ENCODE measurements around the gene CFAP119. TPM values are rescaled to one million over a fixed set of nuclear protein-coding genes. Genes with fewer than 3 reads are reported as not detected.

Gene CFAP119
- total and polyA plus RNA-seq, 10 of the 15 experiments (the other 5 are each of a cell fraction or from before 2014, with no cell fraction given) = 2.2 to 9.4 (median 4.3) TPM

- Histone ChIP-seq H3K9me3 (replicated peaks; ENCODE audit: control insufficient read depth, insufficient read depth, low read length) (no peaks in the 10 kb centered on the region), H3K9ac (ENCODE audit: control insufficient read depth, insufficient read depth, low read length) (no peak overlapping the region), H3K79me2 (ENCODE audit: control insufficient read depth, insufficient read depth, low read length) (no peaks in the 10 kb centered on the region; the same call in 1 of the 2 replicates), H4K20me1 (ENCODE audit: control insufficient read depth, insufficient read depth) (no peaks in the 10 kb centered on the region), H2AFZ (ENCODE audit: control insufficient read depth, low read depth, low read length) (no peak overlapping the region), H3K4me3 (no peak overlapping the region), H3K4me1 (ENCODE audit: control insufficient read depth, insufficient read depth, low read length) (no peaks in the 10 kb centered on the region), H3K36me3 (ENCODE audit: control insufficient read depth in 2 of 2, insufficient read depth in 2 of 2, low read length in 1 of 2) (peaks cover 52 to 54% of the 10 kb centered on the region in 2 experiments), H3K4me2 (ENCODE audit: control insufficient read depth, insufficient read depth) (no peak overlapping the region), H3K27me3 (replicated peaks in 1 of 2; ENCODE audit: control insufficient read depth in 2 of 2, insufficient read depth in 2 of 2, low read length in 1 of 2) (no peaks in the 10 kb centered on the region), H3K27ac (ENCODE audit: control insufficient read depth, insufficient read depth) (no peak overlapping the region)
- DNase-seq (ENCODE audit: low read depth, low spot score) (no peak), FAIRE-seq (no peak), ATAC-seq (no peak)
- WGBS (ENCODE audit: insufficient coverage, insufficient replicate concordance, low lambda C conversion rate, missing lambda C conversion rate) = 93% methylated on average over 8 of the region's 8 CpGs
- intact Hi-C loops (cut with micrococcal nuclease; ENCODE audit: unreplicated experiment) = no loop called here
- POLR2A ChIA-PET = no interaction called here
- CTCF ChIA-PET = interaction anchor here (1.2 to 1.3 kb wide), 2 partner anchors 10 to 26 kb away, joined by 3 to 6 read pairs; partner anchors contain the start of gene PHKG2
- SMC1A ChIA-PET (ENCODE audit: uncharacterized antibody, unreplicated experiment) = no interaction called here
- TF ChIP-seq RAD51 (IDR thresholded peaks at IDR 0.05) (no peak), ZNF384 (IDR thresholded peaks at IDR 0.05; ENCODE audit: borderline replicate concordance, low read depth, low read length) (no peak), NR2C1 (IDR thresholded peaks at IDR 0.05) (no peak), MYB (IDR thresholded peaks at IDR 0.05; ENCODE audit: borderline replicate concordance, low read depth, low read length) (no peak)
- TF ChIP-seq, protein P1, sequence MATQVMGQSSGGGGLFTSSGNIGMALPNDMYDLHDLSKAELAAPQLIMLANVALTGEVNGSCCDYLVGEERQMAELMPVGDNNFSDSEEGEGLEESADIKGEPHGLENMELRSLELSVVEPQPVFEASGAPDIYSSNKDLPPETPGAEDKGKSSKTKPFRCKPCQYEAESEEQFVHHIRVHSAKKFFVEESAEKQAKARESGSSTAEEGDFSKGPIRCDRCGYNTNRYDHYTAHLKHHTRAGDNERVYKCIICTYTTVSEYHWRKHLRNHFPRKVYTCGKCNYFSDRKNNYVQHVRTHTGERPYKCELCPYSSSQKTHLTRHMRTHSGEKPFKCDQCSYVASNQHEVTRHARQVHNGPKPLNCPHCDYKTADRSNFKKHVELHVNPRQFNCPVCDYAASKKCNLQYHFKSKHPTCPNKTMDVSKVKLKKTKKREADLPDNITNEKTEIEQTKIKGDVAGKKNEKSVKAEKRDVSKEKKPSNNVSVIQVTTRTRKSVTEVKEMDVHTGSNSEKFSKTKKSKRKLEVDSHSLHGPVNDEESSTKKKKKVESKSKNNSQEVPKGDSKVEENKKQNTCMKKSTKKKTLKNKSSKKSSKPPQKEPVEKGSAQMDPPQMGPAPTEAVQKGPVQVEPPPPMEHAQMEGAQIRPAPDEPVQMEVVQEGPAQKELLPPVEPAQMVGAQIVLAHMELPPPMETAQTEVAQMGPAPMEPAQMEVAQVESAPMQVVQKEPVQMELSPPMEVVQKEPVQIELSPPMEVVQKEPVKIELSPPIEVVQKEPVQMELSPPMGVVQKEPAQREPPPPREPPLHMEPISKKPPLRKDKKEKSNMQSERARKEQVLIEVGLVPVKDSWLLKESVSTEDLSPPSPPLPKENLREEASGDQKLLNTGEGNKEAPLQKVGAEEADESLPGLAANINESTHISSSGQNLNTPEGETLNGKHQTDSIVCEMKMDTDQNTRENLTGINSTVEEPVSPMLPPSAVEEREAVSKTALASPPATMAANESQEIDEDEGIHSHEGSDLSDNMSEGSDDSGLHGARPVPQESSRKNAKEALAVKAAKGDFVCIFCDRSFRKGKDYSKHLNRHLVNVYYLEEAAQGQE (IDR thresholded peaks at IDR 0.05; ENCODE audit: low read depth, low read length) = no peak
- BruUV-seq (replicated peaks) = no TSS peak
- RAD21 ChIA-PET (ENCODE audit: unreplicated experiment) = no interaction called here
- in situ Hi-C loops (cut with MboI) = no loop called here
Measured at GRCh38 chr16:30721167-30721566, 40.7 kb downstream of the CFAP119 start.

All from GM12878 (cell line).